Femur (tissue), 1 donor: ENCODE data around the gene PHKG1.
"Not testable (repeated sequence)": the region's sequence is repeated elsewhere in the genome, so short reads cannot be mapped to it uniquely, and the experiment has no call there.

Experiments
- DNase-seq: peaks from one replicate; pipeline ENCODE4 v3.0.0-alpha.2; 2017

The PHKG1 gene

DNA sequence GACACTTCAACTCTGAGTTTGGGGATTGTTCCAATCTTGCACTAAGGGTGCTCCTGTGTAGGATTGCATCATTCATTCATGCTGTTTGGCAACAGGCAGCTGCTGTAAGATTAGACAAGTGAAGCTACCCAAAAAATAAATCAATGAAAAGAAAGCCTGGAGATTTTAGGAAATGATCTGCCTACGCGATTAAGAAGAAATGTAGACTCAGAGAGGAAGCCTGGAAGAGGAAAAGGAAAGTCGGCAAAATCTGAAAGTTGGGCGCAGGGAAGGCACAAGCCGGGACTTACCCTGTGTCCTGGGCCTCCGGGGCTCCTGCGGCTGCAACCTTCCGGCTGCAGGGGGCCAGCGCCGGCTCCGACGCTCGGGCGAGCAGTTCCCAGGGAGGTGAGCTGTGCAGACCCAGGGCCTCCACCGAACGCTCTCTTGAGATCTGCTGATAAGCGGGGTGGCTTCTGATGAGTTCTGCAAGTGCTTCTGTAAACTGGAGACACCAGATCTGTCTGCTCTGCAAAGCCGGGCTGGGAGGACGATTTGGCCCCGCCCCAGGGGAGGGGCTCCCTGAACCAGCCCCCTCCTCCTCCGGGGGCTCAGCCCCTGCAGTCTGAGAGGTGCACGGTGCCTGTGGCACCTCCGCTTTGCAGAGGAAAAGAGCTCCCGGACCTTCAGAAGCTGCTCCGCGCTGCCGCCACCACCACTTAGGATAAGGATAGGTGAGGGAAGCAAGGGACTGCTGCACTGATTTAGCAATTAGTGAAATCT, 58.9 kb downstream of the PHKG1 start:
- DNase-seq = peak; percentile 81

DNA sequence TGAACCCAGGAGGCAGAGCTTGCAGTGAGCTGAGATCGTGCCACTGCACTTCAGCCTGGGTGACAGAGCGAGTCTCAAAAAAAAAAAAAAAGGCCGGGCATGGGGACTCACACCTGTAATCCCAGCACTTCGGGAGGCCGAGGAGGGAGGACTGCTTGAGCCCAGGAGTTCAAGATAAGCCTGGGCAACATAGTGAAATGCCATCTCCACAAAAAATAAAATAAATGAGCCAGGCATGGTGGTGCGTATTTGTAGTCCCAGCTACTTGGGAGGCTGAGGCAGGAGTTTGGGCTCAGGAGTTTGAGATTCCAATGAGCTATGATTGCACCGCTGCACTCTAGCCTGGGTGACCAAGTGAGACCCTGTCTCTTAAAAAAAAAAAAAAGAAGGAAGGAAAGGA, 60.2 kb downstream of the PHKG1 start:
- DNase-seq = not testable (repeated sequence)

DNA sequence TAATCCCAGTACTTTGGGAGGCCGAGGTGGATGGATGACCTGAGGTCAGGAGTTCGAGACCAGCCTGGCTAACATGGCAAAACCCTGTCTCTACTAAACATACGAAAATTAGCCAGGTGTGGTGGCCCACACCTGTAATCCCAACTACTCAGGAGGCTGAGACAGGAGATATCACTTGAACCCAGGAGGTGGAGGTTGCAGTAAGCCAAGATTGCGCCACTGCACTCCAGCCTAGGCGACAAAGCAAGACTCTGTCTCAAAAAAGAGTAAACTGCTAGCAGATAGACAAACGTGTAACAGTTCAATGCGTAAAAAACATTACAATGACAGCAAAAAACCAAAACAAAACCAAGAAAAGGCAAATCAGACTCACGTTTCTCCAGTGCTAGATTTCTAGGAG, 61.2 kb downstream of the PHKG1 start:
- not testable (repeated sequence) for DNase-seq

DNA sequence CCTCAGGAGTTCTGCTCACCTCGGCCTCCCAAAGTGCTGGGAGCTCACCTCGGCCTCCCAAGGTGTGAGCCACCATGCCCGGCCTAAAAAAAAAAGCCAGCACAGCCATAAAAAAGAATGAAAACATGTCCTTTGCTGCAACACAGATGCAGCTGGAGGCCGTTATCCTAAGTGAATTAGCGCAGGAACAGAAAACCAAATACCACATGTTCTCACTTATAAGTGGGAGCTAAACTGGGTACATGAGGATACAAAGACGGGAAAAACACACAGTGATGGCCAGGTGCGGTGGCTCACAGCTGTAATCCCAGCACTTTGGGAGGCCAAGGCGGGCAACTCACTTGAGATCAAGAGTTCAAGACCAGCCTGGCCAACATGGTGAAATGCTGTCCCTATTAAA, 62.4 kb downstream of the PHKG1 start:
- DNase-seq = no peak
